Stimulated activated naive CD4-positive, alpha-beta T cell treated with Interleukin-2 at 50 U/mL for 16 hours (primary cell): ENCODE data around the gene PRKX.
"Not testable (repeated sequence)": the region's sequence is repeated elsewhere in the genome, so short reads cannot be mapped to it uniquely, and the experiment has no call there.

ENCODE experiments used
- DNase-seq: peaks from one replicate; lab custom pipeline; 2025; lab: John Stamatoyannopoulos, UW

The PRKX gene

DNA sequence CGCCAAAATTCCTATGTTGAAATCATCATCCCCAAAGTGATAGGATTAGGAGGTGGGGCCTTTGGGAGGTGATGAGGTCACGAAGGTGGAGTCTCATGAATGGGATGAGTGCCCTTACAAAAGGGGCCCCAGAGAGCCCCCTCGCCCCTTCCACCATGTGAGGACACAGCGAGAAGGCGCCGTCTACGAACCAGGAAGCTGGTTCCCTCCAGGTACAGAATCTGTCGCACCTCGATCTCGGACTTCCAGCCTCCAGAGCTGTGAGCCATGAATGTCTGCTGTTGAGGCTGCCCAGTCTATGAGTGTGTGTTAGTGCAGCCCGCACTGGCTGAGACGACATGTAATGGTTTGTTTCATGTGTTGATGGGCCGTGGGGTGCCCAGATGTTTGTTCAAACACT lies 60.3 kb downstream of the PRKX start:
- no peak for DNase-seq

DNA sequence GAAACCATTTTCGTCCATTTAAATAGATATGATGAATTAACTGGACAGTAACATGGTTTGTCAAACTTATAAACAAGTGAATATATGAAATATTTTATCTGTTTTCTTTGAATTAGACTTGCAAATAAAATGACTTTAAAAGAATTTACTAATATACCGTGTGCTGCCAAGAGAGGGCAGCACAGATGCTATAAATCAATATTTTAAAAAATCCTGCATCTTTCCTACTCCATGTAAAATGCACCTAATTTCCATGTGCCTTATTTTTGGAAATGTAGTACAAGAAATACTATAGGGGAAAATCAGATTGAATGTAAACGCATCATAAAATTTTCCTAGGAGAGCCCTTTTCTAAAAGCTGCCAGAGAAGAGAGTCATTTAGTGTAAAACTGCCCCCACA lies 62.2 kb downstream of the PRKX start:
- DNase-seq: no peak

DNA sequence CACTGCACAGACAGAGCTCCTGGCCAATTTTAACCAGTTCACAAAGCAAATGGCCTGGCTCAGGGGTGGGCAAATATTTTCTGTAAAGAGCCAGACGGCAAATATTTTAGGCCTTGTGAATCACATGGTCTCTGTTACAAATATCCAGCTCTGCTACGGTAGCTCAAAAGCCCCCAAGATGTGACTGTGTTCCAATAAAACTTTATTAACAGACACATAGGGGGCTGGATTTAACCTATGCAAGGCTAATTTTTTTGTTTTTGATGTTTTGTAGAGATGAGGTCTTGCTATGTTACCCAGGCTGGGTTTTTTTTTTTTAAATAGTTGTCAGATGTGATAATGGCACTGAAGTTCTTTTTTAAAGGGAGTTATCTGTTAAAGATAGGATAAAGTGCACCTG lies 65.4 kb downstream of the PRKX start:
- DNase-seq: no peak

DNA sequence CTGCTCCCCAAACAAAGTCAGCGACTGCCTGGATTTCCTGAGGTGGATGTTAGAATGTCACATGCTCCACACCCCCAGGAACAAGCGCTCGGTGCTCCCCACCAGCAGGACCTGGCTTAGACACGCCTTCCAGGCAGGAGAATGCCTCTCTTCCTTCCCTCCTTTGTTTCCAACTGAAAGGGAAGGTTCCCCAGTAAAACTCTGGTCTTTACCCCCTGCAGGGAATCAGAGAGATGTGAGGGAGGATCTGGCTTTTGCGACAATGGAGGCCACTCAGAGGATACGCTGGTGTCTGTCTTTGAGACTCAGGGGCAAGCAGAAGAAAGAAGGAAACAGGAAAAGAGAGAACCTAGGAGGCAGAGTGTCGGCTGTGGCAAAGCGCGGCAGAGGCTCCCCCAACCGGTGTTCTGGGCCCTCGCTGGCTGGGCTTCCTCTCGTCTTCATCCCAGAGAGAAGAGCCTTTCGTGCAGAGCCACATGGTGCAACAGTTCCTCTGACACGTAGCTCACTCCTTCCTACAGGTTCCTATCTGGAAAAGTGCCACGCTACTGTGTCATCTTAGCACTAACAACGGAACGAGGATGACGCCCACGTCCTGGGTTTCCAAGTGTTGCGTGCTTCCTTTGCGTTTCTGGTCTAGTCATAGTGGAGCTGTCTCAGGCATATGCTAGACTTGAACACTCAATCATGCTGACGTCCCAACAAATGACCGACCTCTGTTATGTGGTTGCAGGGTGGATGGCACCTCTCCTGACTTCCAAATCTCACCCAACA lies 73.4 kb downstream of the PRKX start:
- DNase-seq: not testable (repeated sequence)

- DNase-seq: no peak
Measured at GRCh38 chrX:3639236-3639635, 74.2 kb downstream of the PRKX start.

- no peak for DNase-seq
Measured at GRCh38 chrX:3638280-3638873, 75.1 kb downstream of the PRKX start.

DNA sequence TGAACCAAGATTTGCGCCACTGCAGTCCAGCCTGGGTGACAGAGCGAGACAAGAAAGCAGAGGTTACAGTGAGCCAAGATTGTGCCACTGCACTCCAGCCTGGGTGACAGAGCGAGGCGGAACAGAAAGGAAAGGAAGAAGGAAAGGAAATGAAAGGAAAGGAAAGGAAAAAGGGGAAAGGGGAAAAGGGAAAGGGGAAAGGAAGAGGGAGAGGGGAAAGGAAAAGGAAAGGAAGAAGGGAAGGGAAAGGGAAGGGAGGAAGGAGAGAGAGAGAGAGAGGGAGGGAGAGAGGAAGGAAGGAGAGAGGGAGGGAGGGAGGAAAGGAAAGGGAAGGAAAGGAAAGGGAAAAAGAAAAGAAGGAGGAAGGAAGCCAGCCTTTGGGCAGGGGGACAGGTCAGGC lies 76.6 kb downstream of the PRKX start:
- no peak for DNase-seq

- no peak for DNase-seq
Measured at GRCh38 chrX:3631196-3631595, 82.3 kb downstream of the PRKX start.

DNA sequence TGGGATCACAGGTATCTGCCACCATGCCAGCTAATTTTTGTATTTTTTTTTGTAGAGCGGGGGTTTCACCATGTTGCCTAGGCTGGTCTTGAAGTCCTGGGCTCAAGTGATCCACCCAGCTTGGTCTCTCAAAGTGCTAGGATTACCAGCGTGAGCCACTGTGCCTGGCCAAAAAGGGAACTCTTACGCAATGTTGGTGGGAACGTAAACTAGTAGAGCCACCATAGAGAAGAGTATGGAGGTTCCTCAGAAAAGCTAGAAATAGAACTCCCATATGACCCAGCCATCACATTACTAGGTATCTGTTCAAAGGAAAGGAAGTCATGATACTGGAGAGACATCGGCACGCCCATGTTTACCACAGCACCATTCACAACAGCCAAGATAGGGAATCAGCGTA lies 85.9 kb downstream of the PRKX start:
- DNase-seq: no peak

DNA sequence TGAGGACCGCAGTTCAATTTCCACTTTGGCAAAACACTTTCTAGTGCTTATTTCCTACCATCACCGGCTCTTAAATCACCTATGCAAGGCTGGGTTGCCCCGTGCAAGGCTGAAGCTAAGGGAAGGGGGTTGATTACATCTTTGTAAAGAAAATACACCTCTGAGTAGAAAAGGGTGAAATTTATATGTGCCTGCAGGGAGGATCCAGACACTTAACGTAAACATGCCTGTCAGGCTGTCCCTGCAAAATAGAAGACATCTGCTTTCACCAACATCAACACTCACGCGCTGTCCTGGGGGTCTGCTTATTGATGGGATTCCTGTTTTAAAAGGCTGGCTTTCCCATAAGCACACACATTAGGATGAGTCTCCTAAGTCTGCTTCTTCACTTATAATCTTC lies 92.0 kb downstream of the PRKX start:
- no peak for DNase-seq

GRCh38 chrX:3611744-3612143 lies 101.7 kb downstream of the PRKX start:
- not testable (repeated sequence) for DNase-seq

GRCh38 chrX:3609810-3610209 lies 103.6 kb downstream of the PRKX start:
- no peak for DNase-seq

DNA sequence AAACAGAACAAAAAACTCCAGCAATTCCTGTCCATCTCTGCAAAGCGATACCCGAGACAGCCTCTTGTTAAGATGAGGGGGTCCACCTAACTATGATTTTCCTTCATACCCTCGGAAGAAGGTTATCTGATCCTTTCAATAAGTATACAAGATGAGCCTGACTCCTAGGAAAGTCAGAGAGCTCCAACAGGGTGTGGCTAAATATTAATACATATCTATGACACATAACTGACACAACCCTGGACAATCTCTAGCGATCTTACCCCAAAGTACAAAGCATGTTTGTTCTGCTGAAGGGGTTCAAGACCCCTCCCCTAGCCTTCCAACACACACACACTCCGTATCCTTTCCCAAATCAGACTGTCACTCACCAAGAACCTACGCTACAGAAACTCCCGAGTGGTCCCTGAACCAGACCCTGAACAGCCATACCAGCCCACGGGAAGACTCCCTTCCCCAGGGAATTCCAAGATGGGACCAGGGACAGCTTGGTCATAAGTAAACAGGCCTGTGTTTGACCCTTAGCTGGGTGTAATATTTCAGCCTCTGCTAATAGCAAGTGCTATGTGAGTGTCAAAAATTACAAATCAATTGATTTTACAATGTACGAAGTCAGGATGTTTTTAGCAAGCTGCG lies 110.3 kb downstream of the PRKX start:
- no peak for DNase-seq

- no peak for DNase-seq
Measured at GRCh38 chrX:3599802-3600430, 113.5 kb downstream of the PRKX start.

GRCh38 chrX:3598709-3599108 lies 114.7 kb downstream of the PRKX start:
- no peak for DNase-seq

DNA sequence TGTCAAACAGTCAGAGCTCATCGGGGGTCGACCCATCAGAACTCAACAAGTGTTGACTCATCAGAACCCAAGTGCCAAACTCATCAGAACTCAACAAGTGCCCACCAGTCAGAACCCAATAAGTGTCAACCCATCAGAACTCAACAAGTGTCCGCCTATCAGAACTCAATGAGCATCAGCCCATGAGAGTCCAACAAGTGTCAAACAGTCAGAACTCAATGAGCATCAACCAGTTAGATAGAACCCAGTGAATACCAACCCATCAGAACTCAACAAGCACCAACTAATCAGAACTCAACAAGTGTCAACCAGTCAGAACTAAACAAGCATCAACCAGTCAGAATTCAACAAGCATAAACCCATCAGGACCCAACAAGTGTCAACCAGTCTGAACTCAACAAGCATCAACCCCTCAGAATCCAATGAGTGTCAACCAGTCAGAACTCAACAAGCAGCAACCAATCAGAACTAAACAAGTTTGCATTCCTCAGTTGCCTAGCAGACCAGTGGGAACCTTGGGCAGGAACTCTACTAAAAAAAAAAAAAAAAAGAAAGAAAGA lies 115.3 kb downstream of the PRKX start:
- DNase-seq: no peak

- DNase-seq: no peak
Measured at GRCh38 chrX:3592184-3592583, 121.3 kb downstream of the PRKX start.

DNA sequence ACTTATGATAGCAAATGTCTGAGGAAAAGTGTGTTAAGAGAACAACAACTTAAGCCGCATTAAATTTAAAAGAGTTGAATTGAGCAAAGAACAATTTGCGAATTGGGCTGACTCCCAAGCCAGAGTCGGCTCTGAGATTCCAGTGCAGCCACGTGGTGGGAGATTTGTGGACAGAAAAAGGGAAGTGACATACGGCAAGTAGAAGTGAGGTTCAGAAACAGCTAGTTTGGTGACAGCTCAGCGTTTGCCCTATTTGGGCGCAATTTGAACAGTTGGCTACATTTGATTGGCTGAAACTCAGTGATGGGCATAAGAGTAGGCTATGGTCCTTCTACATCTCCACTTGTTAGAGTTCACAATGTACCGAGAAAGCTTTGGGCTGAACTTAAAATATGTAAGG lies 124.0 kb downstream of the PRKX start:
- no peak for DNase-seq

GRCh38 chrX:3585719-3586118 lies 127.7 kb downstream of the PRKX start:
- no peak for DNase-seq

DNA sequence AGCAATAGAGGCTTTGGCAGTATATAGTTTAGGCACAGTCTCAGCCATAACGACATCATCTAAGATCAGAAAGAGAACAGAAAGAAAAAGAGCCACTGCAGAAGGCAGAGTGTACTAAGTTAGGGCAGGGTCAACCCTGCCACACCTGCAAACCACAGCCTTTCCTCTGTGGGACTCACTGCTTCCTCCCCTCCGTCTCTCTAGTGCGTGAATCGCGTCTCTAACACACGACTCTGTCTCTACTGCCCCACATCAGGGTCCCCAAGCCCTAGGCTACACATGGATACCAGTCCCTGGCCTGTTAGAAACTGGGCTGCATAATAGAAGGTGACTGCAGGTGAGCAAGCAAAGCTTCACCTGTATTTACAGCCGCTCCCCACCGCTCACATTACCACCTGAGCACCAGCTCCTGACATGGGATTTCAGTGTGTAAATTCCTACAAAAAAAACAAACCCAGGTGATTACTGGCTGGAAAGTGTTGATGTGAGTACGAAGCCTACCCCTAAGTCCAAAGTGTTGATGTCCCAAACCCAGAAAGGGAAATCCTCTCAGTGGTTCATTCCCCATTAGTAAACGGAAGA lies 128.9 kb downstream of the PRKX start:
- no peak for DNase-seq

GRCh38 chrX:3582451-3582850 lies 131.0 kb downstream of the PRKX start:
- no peak for DNase-seq

GRCh38 chrX:3581609-3582108 lies 131.8 kb downstream of the PRKX start:
- no peak for DNase-seq
